ENCODE results near the gene HS3ST1.

Gene HS3ST1

DNA sequence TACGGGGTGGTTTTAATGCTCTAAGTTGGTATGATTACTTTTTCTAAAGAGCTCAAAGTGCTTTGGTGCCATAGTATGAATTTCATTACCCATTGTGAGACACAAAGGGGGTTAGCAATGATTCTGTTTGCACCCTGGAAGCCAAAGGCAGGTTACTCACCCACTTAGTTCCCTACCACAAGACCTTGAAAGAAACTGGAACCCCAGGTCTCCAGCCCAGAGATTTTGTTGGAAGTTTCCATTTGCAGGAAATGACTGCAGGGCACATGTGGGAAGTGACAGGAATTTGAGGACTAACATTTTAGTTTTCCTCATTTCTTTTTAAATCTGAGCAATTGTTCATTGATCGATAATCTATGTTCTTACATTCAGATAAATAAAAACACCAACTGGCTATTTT lies 1.8 kb upstream of the HS3ST1 start:
- no peak for DNase-seq

DNA sequence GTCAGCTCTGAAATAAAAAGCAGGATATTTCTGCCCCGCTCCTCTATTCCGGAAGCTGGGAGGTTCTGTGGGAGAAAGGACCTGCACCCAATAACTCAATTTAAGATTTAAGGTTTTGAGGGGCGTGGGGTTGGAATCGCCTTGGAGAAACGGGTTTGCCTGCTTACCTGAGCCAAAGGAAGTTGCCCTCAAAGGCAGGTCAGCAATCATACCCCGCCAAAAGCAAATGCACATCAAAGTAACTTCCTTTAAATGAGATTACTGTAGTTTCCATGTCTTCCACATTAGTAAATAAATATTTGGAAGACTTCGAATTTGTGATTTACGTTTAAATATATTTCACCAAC lies 978 bp upstream of the HS3ST1 start:
- no peak for DNase-seq

DNA sequence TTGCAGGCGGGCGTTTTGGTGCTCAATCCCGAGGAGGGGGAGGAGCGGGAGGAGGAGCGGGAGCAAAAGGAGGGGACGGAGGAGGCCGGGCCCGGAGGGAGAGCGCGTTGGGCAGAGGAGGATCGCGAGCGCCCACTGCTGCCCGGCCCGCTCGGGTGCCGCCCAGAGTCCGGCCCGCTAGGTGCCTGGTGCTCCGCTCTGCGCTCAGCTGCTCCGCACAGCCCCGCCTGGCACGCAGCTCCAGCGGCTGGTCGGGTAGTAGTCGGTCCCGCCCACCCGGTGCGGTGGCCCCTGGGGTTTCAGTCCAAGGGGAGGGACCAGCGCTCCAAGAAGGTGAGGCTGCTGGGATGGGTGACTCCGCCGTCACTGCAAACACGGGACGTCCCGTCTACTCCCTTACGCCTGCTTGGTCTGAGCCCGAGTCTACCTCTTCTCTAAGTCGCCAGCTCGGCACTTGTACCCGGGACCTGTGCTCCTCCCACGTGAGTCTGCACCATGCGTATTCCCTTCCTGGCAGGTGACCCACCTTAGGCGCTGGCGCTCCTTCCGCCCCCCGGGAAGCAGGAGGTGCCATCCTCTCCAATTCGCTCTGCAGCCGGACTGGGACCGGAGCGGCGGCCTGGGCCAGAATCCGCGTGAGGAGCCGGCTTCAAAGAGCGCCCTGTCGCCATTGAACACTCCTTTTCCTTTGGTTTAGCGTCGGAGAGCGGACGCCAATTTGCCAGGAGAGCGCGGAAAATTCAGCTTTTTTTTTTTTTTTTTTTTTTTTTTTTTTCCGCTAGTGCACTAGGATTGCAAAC lies 405 bp upstream of the HS3ST1 start:
- DNase-seq = peak; percentile 28 to 40

DNA sequence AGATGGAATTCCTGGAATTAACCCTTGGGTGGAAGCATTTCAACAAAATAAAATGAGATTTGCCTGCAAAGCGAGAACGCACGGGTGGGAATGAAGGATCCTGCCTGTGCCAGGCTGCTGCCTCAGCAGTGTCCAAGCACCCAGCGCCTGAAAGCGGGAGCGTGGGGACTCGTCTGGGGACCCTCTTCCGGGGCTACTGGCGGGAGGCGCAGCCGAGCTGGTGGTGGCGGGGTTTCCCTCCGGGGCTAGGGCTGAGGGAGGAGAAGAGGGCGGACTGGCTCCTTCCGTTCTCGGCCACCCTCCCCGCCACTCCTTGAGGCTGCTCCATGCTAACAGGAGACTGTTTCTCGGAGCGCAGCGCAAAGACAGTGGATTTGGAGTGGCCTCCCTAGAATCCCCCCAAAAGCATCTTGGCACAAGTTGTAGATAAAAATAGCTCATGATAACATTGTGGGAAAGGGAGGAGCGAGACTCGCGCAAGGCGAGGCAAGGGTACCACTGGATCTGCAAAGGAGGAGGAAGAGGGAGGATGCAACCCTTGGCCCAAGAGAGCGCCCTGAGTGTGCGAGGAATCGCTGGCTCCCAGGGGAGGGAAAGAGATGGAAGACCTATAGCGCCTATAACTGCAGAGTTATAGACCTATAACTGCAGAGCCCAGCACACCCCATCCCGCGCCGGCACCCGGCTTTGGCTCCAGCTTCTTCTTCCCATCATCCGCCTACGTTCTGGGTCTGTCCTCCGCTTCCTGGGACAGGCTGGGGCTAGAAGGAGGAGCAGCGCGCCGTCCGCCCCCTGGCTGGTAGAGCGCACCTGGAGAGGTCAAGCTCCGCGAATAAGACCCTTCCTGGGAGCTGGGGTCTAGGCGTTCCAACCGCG lies 1.3 kb downstream of the HS3ST1 start:
- no peak for DNase-seq

DNA sequence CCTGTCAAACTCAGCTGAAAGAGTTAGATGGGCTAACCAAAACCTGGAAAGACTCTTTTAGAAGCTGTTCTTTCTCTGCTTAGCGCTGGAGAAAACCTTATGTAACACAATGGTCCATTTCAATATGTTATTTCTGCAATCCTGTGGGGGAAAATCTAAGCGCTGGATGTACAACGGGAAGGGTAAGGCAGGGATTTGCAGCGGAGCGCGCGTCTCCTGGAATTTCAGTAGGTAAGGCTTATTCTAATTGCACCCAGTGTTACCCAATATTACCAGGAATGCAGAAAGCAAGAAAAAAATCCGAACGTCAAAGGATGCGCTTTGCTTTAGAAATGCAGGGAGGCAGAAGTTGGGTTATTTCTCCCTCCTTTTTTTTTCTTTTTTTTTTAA lies 2.0 kb downstream of the HS3ST1 start:
- DNase-seq = no peak

DNA sequence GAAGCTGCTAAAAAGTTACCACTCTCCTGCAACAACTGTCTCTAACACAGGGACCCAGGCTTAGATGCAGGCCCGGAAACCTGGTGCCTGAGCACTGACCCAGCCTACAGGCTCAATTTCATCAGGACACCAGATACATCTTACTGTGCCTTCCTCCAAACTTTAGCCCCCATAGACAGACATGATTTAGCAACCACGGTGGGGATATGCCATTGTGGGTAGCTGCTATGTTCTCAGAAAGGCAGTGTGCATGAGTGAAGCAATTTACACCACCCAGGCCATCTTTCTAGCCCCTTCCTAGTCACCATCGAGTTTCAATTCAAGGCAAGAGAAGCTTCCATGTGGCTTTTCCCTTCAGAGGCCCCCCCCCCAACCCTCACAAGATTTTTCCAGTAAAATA lies 2.7 kb downstream of the HS3ST1 start:
- no peak for DNase-seq

DNA sequence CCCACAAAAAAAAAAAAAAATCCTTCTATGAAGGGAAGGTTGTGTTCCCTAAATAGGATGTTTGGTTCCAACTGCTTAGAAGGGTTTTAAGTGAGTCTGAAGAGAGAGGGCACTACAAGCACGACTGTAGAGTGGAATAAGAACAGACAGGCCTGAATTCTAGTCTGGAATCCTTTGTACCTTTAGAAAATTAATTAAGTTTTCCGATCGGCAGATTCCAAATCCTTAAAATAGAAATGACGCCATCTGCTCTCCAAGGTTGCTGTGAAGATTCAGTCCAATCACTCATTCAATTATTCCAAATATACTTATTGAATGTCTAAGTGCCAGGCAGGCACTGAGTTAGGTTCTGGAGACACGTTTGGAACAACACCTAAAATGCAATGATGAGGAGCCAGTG lies 3.8 kb downstream of the HS3ST1 start:
- no peak for DNase-seq

DNA sequence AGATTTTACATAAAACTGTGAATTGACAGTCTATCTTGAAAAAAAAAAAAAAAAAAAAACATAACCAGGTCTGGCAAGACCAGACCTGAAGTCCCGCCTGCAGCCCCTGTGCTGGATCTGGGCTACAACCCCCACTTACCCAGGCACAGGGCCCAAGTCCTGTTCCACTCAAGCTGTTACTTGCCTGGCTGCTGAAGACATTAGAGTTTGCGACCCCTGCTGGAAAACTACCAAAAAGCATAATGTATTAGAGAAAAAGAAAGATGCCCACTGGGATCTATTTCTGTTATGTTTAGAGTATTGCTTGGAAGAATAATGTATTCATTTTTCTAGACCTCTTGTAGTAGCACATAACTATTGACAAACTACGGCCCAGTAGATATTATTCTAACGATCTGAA lies 4.7 kb downstream of the HS3ST1 start:
- DNase-seq = peak in 1 of 2 donors; percentile 10

DNA sequence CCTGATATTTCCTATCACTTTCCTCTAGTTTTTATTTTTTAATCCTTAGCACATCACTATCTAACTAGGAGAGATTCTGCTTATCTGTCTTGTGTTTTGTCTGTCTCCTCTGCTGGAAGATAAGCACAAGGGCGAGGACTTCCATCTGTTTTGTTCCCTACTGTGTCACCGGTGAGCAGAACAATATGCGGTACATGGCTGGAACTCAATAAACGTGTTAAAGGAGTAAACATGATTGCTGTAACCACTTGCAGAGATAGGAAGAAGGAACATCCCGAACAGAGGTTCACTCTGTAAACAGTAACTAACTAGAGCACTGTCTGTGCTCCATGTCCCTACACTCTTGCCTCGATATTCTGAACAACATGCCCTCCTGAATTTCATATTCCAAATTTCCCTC lies 5.2 kb downstream of the HS3ST1 start:
- no peak for DNase-seq

DNA sequence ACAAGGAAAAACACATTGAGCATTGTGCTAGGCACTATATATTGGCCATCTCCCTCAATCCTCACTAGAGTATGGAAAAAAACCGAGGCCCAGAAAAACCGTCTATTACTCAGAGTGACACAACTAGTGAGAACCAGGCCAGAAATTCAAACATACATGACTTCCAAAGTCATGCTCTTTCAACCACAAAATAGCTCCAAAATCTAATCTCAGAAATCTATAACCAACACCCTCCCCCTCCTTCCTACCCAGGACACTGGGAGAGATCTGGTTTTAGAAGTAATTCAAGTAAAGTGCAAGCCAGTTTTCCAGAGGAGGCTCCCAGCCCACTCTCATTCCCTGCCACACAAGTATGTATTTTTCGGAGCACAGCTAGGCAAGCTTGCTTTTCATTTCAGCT lies 7.6 kb downstream of the HS3ST1 start:
- no peak for DNase-seq

DNA sequence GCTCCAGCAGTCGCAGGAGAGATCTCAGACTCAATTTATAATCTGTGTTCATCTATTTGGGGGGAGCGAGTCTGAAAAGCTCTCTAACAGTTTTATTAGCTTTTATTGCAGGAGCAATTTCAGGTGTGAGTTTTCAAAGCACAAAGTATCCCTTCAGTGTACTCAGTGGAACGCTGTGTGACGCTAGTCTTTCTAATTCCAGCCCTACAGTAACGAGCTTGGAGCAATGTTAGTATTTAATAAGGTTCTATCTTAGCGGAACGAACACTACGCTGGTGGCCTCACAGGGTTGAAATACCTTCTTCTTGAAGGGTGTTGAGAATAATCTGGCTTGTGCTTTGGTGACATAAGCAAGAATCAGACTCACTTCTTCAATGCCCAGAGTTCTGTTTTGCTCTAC lies 8.4 kb downstream of the HS3ST1 start:
- DNase-seq = no peak

DNA sequence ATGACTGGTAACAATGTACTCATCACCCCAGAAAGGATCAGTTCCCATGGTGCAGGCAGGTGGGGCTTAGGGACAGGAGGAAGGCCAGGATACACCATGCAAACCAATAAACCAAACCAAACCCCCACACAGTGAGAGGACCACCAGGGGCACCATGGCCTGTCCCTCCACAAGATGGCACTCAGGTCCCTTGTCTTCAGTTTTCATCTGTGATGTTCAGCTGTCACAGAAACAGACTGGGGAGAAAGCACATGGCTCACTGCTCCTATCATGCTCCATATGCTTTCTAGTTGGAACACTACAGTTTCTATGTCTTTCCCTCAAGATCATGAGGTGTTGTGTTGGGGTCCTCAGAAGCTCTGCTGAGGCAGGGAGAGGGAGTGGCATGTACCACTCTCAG lies 10.1 kb downstream of the HS3ST1 start:
- no peak for DNase-seq

DNA sequence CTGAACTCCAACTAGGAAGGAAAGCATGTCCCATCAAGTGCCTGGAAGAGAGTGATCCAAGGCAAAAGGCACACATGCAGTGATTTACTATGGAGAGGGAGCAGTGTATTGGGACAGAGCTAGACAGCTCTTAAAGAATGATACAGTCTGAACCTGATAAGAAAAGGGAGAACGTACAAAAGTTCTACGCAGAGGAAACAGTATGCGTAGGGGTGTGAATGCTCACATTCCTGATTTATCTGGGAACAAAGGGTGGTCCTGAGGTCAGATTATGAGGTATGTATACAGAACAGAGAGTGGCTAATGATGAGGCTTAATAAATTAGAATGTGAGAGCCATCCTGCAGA lies 12.0 kb downstream of the HS3ST1 start:
- DNase-seq = no peak

DNA sequence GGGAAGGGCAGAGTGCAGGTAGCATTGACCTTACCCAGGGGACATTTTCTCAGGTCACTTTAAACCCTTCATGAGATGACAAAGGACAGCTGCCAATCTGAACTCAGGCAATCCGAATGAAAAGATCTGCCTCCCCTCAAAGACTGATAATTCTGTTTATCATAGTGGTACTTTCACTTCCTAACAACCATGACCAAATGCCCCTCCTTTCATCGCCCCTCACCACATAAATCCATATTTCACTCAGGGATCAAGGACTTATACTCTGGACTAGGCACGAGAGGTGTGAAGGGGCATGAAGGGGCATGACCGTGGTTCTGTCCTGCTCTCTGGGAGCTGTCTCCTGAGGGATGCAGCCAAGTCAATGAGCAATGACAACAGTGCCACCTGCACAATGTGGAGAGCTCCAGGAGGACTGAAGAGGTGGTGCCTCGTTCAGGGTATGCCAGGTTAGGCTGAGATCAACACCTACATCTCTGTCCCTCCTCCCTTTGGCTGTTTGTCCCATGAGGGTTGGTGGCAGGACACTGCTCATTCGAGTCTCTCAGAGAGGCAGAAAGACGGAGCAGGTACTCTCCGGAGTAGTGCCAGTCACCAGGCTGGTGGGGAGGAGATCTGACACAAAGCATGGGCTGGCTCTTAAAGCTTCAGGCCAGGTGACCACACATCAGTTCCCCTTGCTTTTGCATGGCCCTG lies 12.5 kb downstream of the HS3ST1 start:
- DNase-seq = no peak

DNA sequence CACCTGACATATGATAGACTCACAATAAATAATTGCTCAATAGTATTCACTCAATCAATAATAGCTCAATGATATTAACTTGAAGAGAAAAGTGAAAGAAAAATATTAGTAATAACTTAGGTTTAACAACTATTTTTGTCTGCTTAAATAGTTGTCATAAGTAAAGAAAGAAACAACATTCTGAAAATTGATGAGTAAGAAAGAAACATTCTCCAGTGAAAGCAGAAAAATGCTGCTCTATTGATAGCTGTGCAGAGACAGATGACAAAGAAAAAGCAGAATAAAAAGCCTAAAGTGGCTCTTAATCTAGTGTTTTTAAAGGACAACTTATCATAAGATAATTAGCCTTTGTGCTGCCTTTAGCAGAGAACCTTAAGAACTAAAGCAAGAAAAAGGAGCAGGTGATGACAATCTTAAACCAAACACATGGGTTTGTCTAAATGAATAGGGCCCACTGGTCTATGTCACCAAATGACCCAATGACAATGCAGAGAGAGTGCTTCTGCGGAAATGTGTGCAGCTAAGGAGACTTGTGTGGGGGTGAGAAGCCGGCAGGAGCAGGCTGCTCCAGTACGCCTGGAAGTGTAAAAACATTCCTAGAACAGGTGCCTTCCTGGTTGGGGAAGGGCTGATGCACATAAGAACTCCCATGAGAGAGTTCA lies 13.2 kb downstream of the HS3ST1 start:
- no peak for DNase-seq

DNA sequence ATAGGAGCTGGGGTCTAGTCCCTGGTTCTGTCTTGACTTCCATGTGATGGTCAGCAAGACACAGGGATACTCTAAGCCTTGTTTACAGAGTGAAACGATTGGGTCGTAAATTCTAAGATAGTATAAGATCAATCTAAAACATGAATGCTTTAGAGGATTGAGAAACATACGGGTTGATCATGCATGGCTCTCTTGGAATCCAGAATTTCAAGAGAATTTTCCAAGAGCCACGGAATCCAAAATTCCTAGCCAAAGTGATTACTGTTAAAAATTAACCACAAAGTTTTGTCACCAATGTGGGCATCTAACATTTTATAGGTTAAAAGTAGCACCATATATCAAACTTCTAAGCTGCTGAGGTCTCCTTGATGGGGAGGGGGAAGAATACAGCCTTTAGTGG lies 16.5 kb downstream of the HS3ST1 start:
- no peak for DNase-seq

DNA sequence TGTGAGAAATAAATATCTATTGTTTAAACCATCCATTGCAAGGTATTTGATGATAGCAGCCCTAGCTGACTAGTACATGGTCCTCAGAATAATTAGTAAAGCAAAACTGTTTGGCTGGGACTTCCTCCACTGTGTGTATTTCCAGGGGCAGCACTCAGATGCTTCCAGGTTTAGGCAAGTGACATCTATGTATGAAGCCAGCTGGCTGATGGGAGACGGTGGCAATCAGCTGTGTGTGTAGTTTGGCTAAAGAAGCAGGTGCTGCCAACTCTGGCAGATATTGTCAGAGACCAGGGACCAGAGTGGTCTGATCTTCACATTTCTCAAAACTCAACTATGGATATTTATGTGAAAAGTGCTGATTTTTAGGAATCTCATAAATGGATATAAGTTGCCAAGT lies 19.1 kb downstream of the HS3ST1 start:
- no peak for DNase-seq

DNA sequence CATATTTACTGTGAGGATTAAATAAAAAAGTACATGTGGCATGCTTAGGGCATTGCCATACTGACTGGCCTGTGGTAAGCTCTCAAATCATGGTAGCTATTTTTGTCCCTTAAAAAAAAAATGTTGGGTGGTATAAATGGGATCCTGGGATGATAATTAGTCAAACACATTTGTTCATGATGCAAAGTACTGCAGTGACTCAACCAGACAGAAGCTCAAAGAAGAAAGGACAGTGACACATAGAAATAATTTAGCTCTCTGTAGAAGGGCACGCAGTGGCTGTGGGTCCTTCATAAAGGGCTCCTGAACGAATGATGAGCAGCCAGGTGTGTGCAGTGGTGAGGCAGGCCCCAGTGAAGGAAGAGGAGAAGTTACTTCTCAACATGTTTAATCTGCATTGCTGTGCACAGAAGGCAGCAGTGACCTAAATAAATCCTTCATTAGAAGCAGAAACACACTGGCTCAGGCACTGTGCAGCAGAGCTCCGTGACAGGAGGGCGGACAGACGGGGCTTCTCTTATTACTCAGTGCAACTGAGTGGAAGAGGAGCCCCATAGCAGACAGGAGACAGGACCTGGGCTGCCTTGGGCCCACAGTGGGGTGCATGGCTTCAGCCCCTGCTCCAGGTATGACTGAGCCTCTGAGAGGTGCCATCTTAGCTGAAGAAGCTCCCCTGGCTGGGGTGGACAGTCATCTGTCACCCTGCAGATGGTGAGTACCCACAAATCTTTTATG lies 20.3 kb downstream of the HS3ST1 start:
- no peak for DNase-seq

DNA sequence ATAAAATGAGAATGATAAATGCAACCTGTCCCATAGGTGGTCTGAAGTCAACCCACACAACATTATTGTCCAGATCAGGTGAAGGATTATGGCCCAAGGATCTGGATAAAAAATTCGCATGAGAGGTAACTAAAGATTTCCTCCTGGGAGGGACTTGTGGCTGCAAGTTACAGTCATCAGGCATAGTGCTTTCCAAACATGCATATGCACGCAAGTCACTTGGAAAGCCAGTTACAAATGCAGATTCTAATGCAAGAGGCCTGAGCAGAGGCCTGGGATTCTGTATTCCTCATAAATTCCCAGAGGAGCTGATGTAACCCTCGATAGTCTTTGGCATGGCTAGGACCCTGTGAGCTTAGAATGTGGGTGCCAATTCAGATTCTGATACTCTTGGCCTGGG lies 21.1 kb downstream of the HS3ST1 start:
- DNase-seq = no peak

DNA sequence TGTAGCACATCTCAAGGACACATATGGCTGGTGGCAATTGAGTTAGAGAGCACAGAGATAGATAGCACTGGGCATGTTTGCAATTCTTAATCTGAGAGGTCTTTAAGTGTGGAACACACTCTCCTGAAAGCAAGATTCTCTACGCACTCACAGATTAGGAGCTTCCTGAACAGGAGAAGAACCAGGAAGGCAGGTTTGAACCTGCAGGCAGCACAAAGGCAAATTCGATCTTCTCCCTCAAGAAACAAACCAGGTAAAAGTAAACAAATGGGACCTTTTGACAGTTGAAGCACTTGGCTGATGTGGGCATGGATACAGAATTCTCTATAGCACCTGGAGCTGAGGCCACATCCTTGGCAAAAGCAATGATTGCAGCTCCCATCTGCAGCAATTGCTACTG lies 24.3 kb downstream of the HS3ST1 start:
- DNase-seq = no peak

DNA sequence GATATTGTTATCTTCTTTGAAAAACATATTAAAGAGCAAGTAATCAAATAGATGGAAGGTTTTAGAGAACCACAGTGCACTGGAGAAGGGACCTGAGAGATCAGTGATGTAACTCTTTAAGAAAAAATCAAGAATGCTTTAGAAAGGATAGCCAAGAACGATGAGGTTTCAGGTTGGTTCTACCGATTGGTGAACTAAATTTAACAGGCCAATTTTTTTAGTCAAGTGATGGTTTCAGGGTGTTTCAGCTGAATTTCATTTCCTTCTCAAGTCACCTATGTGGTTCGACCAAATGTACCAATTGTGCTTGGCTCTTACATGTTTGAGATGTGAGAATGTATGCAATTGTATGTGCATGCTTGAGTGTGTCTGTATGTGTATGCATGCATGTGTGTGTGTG lies 26.5 kb downstream of the HS3ST1 start:
- DNase-seq = no peak

DNA sequence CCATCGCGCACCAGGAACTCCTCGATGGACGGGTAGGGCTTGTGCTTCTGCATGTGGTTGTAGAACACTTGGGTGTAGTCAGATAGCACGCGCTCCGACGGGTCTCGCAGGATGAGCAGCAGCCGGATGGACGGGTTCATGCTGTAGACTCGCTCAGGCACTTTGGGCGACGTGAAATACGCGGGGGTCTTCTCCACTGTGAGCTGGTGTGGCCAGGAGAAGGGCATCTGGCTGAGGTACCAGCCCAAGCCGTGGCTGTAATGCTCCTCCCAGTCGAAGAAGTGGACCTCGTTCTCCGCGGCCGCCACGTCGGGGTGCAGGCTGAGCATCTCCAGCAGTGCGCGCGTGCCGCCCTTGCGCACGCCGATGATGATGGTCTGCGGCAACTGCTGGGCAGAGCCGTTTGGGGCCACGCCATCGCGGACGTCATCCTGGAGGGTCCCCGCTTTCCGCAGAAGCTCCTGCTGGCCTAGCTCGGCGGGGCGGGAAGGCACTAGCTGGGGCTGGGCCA lies 29.2 kb downstream of the HS3ST1 start:
- DNase-seq = no peak
